HG02943 (cell line): ENCODE measurements around the gene TTC4.
"Not testable (repeated sequence)": the region's sequence is repeated elsewhere in the genome, so short reads cannot be mapped to it uniquely, and the experiment has no call there.

Experiments used
- ATAC-seq: cut with Tn5 transposase; IDR thresholded peaks from one replicate; pipeline ENCODE4 v1.9.1; 2021; ENCODE audit warnings: mild to moderate bottlenecking, low read depth, moderate library complexity; ENCODE audit not compliant: unreplicated experiment

The TTC4 gene

DNA sequence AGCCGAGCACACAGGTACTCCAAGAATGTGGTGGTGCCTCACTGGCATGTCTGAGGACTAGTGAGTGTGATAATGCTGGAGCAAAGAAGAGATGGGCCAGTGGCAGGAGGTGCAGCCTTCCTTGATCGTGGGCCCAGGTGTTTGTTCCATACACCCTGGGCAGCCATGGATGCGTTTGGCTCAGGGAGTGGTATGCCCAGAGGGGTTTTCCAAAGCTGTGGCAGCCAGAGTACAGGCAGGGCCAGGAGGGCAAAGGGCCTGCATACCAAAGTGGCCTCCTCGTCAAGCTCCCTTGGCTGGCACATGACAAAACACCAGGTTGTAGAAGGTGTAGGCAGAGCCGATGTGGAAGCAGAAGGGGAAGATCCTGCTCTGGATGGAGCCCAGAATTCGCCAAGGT lies 29.6 kb downstream of the TTC4 start:
- ATAC-seq: no peak

DNA sequence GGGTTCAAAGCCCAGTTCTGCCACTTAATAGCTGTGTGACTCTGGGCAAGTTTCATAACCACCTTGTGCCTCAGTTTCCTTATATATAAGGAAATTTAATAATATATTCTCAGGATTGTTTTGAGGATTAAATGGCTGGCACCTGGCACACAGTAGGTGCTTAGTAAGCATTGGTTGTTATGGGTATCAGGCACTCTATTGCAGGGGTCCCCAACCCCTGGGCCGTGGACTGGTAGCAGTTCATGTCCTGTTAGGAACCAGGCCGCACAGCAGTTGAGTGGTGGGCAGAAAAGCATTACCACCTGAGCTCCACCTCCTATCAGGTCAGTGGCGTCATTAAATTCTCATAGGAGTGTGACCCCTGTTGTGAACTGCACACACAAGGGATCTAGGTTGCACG lies 30.2 kb downstream of the TTC4 start:
- ATAC-seq: no peak

DNA sequence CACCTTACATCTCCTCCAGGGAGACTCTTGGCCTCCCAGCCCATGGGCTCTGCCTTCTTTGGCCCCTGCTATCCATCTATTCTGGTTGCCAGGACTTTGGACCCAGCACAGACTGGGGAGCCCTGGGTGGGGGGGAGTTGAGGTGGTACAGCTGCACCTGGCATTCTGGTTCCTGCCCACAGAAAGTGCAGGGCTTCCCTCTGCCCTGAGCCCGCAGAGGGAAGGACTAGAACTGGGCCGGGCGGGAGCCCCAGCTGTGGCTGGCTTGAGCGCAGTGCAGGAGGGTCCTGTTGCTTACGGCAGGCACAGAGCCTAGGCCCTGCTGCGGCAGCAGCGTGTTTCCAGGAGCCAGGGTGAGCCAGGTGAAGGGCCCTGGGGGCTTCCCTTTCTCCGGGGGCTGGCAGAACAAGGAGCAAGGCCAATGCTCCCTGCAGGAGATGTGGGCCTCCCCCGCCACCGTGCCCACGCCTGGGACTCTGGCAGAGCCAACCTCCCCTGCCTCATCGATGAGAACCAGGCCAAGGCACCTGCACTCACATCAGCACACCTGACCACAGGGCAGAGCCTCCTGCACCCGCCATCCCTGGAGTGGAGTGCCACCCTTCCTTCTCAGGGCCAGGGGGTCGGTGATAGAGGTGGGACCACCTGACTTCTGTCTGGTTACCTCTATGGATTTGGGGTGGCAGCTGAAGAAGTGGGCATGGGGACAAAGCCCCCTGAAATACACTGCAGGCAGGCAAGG lies 32.6 kb downstream of the TTC4 start:
- ATAC-seq: no peak

DNA sequence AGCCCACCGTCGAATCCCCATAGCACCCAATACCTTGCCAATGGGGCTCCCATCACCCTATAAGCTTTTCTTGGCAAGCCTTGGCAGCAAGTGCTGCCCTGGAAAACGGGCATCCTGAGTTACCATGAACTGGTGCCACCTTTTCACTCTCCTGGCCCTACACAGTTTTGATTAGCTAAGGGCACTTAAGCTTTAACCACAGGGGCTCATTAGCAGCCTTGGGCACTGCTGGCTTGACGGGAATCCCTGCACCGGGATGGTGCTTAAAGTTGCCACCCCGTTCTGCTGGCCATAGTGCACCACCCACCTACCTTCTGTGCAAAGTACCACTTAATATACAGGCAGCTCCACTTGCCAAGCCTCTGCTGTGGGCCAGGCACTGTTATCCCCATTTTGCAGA lies 34.9 kb downstream of the TTC4 start:
- ATAC-seq: no peak

DNA sequence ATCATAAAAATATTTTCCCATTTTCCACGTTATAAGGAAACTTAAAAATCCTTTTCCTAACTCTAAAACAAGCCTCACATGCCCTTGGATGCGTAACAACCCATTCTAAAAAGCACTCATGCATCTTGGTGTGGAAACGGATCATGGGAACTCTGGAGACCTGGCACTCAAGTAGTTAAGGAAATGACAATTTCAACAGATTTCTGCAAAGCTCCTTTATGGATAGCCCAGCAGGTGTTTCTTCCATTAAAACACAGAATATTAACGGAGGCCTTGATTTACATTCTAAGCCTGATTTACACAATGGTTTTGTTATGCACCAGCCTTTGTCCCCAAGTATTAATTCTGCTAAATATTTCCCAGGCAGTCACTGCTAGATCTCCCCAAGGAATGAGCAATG lies 35.8 kb downstream of the TTC4 start:
- no peak for ATAC-seq

DNA sequence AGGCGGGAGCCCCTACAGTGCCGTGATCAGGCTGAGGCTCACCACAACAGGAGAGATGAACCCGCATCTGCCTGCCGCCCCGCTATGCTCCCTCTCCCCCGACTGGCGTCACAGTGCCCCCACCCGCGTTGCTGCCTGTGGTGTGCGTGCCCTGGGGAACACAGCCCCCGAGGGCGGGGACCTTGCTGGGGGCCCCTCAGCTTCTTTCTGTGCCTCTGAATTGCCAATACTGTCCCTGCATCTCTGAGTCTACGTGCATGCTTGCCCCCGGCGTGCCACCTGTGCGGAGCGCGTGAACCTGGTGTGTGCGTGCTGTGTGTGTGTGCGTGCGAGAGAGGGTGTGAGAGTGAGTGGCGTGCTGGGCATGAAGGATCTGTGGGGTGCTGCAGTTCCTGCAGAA lies 38.4 kb downstream of the TTC4 start:
- no peak for ATAC-seq

DNA sequence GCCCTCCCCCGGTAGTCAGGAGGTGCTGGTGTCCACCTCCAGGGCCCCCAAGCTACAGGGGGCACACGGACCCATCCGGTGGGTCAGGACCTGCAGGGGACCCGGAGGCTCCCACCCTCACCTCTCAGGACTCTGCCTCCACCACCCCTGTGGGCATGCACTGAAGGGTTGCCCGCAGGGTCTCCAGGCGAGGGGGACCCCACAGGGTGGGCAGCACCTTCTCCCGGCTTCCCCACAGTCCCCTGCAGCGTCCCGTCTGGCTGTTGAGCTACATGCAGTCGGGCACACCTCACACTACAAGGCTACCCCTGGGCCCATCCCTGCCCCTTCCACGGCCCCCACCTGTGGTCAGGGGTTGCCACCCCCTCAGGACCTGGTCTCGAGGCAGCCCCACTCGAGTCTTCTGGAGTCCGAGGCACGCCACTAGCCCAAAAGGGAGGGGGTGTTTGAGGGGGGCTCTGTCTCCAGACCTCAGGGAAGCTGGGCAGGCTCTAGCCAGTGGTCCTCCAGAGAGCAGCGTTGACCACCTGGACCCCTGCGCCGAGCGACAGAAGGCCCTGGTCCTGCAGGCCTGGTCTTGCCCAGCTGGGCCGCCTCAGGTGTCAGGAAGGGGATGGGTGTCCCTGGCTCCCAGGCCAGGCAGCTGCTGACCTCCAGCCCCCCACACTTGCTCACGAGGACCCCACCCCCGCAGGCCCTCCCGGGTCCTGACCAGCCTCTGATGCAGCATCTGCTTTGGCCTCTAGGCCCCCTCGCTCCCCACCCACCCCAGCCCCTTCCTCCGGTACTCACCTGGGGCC lies 39.0 kb downstream of the TTC4 start:
- ATAC-seq: no peak

DNA sequence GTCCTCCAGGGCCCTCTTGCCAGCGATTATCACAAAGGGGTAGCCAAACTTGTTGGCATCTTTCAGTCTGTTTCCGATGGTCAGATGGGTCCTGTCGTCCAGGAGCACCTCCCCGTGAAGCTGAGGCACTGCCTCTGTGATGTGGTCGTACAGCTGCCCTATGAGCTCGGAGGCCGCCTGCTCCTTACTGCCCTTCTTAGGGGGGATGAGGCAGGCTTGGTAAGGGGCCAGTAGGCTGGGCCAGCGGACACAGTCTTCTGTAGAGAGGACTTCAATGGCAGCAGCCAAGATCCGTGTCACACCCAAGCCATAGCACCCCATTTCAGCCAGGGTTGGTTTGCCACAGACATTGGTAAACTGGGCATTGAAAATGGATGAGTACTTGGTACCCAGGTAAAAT lies 42.2 kb downstream of the TTC4 start:
- no peak for ATAC-seq

DNA sequence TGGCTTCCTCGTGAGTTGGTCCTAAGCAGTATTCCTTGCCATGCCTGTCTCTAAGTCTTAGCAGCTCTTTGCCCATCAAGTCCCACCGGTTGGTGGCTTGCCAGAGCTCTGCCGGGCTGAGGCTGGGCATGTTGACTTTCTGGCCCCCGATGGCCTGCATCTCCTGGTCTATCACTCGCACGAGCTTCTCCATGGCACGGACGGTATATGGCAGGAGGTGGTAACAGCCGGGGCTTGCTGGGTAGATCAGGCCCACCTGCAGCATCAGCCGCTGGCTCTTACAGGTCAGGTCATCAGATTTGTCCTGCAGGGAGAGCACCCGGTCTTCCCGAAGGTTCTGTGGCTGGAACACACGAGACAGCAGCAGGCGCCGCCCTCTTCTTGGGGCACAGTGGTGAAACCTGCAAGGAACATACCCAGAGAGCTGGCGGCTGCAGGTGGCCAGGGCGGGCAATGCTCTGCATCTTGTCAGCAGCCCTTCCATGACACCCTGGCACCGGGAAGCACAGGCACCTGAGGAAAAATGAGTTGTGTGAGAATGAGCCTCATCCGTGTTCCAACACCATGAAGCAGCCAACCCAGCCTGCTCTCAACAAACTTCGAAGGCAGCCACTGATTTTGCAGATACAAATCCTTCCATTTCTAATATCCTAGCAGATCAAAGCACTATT lies 43.2 kb downstream of the TTC4 start:
- ATAC-seq: no peak

DNA sequence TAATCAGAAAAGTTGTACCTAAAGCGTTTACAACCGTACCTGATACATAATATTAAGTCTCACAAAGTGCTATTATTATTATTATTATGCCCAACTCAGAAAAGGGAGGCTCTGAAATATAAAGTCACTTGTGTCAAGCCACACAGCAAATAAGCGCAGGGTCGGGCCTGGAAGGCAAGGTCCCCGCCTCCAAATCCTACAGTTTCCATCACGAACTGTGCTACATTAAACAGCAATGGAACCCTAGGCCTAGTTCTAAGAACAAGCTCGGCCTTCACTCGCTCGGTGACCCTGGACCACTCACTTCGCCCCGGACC lies 48.1 kb downstream of the TTC4 start:
- ATAC-seq: no peak

DNA sequence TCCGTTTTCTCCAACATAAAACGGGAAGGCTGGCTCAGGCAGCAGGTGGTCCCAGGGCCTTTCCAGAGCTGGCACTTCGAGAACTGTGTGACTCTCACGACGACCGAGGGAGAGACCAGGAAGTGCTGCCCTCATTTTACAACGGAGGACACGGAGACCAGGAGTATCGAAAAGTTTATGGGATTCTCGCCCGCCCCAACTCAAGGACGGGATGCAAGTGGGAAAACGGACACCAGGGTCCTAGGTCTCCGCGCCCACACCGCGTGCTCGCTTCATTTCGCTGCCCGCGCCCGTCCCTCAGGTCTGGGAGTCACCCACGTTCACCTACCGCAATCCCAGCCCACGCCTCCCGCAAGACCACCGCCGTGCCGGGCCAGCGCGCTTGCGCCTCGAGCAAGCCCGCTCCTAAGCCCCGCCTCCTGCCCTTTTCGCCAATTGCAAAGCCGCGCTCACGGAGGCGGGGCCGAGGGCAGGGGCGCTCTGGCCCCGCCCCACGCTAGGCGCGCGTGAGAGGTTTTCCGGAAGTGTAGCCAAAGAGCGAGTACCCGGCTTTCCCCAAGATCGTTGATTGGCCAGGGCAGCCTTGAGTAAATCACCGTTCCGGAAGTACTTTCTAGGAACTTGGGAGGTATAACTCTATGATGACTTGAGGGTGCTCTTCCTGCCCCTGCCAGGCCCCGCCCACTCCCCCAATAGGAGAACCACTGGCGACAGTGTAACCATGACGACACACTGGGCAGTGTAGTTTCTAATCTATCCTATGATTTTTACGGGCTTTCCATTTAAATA lies 48.7 kb downstream of the TTC4 start, which contains the start of gene PARS2:
Gene PARS2 (minus strand): TSS at position 391 of the 789 bp plus-strand sequence. CDS start 5,362 bp downstream, outside the sequence.
- ATAC-seq: peak; percentile 95

DNA sequence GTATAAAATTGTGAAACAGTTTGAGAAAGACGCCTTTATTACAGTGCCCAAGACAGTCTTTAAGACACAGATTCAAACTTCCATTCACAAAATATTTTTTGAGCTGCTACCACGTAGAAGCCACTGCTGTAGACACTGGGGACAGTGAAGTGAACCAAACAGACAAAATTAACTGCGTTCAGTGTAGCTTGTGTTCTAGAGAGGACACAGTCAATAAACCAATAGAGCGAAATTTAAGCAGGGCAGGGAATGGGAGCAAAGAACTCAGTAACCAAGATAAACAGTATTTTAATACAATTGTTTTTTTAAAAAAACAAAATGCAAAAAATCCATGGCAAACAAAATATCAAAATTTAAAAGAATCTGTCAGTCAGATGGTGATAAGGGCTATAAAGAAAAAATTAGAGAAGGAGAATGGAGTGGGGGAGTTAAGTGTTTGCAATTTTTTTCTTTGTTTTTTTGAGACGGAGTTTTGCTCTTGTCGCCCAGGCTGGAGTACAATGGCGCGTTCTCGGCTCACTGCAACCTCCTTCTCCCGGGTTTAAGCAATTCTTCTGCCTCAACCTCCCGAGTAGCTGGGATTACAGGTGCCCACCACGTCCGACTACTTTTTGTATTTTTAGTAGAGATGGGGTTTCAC lies 49.4 kb downstream of the TTC4 start:
- peak; percentile 26 for ATAC-seq

DNA sequence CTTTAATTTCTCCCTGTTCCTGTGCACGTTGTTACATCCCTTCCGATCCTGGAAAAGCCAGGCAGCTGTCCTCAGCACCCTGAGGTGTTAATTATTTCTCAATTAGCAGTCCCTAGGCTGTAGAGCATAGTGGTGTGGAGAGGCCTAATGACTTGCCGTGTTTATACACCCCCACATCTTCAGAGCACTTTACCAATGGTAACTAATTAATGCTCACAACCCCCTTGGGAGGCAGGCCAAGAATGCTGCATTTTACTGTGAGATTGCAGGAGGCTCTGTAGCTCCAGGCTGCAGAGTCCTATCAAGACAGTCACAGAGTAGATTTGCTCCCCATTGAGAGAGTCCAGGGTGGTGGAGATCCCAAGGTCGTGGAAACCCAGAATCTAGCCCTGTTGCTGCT lies 51.1 kb downstream of the TTC4 start:
- ATAC-seq: no peak

DNA sequence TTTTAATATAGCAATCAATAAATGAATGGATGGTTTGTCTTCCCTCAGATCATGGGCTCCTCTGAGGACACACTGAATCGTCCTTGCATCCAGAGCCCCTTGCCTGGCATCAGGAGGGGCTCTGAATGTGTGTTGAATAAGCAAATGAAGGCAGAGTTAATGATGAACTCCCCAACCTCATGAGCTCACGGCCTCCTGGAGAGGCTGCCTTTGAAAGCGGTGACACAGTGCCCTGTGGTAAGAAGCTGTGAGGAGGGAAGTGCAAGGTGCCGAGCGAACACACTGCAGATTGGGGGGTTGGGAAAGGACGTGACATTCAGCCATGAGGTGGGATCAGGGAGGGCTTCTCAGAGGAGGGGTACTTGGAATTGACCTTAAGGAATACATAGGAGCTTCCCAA lies 51.9 kb downstream of the TTC4 start:
- no peak for ATAC-seq

DNA sequence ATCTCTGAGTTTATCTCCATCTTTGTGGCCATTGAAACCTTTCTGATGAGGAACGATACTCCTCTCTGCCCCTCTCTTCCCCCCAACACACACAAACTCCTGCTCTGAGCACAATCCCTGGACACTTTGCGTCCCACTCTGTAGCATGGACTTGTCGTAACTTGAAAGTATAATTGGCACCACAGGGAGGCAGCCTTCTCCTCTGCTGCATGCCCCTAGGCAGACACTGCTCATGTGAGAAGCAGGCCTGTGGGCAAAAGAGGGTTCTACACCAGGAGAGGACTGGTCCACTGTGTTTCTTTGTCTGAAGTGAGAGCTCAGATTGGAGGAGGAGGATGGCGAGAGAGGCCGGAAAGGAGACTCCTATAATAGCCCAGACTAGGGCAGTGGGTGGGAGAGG lies 52.4 kb downstream of the TTC4 start:
- ATAC-seq: no peak

DNA sequence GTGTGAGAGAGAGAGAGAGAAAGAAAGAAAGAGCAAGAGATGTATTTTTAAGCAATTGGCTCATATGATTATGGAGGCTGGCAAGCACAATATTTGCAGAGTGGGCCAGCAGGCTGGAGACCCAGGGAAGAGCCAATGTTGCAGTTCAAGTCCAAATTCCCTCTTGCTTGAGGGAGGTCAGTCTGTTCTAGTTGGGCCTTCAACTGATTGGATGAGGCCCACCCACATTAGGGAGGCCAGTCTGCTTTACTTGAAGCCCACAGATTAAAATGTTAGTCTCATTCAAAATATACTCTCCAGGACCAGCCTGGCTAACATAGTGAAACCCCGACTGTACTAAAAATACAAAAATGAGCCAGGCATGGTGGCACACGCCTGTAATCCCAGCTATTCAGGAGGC lies 57.3 kb downstream of the TTC4 start:
- ATAC-seq: no peak

DNA sequence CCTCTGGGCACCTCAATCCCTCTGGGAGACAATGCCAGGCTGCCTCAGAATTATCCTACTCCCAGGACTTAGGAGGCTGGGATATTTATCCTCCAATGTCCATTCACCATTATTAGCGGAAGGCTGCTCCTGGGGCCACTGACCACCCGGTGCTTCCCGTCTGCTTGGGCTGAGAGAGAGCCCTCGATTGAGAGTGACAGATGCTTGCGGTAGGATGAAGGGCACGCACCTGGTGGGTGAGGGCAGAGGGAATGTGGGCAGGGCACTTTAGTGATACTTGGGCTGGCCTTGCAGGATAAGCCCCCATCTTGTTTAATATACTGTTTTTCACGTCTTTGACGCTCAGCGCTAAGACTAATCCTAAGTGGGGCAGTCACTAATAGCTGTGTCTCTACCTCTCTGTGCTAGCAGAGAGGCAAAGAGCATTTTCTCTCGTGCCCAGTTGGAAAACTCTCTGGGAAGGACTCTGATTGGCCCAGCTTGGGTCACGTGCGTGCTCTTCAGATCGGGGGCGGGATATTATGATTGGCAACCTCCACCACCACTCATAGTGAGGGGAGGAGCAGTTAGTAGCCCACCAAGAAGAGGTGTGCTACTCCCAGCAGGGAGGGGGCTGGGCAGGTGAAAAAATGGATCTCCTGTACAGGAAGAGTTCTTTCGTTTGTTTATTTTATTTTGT lies 59.3 kb downstream of the TTC4 start:
- no peak for ATAC-seq

DNA sequence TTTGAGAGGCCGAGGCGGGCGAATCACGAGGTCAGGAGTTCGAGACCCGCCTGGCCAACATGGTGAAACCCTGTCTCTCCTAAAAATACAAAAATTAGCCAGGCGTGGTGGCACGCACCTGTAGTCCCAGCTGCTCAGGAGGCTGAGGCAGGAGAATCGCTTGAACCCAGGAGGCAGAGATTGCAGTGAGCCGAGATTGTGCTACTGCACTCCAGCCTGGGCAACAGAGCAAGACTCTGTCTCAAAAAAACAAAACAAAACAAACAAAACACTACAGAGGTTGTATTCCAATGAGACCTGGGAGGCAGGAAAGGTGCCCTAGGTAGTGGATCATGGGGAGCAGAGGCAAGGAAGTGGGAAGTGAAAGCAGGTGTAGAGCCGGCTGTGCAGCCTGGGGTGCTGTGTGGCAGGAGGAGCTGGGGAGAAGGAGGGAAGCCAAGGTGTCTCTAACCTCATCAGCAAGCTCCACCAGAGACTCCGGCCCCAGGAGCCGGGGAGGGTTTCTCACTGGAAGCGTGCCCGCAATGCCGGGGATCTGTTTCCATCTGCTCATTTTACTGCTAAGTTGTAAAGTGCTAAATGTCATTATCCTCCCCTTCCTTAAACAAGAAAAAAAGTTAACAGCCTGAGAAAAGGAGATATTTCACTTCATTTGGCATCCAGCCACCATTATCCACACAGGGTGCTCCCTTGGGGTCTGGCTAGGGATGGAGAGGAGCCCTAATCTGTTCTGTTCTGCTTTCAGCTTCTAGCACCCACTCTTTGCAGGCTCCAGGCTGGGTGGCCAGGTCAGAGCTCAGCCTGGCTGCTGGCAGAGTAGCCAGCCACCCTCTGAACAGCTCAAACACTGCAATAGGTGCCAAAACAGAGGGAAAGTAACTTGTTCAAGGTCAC lies 60.4 kb downstream of the TTC4 start:
- ATAC-seq: not testable (repeated sequence)

DNA sequence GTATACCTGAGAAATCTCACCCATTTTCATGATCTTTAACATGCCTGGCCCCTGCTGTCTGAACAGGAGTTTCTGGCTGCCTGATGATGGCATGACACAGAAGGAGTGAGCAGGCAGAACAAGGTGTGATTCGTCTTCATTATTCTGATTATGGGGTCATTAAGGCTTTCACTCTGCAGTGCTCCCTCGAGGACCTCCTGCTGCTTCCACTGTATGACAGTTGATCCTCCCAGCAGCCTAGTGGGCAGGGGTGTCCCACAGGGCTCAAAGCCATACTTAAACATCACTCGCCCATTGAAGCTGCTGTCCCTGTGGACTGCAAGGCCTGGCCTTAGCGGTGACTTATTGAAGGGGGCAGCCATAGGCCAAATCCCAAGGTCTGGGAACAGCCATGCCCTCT lies 61.4 kb downstream of the TTC4 start:
- ATAC-seq: no peak
